Fibroblast of skin of right biceps (primary cell): ENCODE data around the gene SLC22A7.

ENCODE experiments used
- DNase-seq: peaks from one replicate; pipeline ENCODE4 v3.0.0-alpha.2; 2013

The SLC22A7 gene

GRCh38 chr6:43267619-43268354 lies 30.3 kb upstream of the SLC22A7 start:
- no peak for DNase-seq

DNA sequence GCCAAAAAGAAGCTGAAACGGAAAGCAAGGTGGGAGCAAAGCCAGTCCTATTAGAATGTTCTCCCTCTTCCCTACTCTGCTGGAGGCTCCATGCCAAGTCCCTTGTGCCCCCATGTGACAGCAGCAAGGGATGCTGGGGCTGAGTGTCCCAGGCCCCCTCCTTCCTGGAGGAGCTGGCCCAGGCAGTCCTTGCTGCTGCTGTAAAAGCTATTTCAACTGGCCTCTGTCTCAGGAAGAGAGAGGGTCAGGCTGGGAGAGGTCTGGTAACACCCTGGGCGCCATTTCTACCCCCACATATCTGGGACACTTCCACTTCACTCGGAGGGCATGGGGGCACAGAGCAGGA lies 29.7 kb upstream of the SLC22A7 start:
- DNase-seq, result no peak

DNA sequence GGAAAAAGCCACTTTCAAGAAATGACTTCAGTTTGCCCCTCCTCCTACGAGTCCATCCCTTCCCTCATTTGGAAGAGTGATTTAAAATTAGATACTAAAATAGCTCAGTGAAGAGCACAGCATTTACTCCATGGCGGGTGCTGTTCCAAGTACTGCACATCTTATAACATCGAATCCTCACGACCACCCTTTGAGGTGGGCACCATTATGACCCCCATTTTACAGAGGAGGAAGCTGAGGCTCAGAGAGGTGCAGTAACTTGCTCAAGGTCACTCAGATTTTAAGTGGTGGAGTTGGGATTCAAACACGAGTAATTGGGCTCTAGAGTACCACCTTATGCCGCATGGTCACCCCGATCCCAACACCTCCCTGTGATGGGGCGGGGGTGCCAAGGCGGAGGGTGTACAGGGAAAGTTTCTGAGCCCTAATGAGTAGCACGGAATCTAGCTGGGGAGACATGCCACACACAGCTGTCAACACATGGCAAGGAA lies 29.2 kb upstream of the SLC22A7 start:
- DNase-seq, result peak; percentile 22

DNA sequence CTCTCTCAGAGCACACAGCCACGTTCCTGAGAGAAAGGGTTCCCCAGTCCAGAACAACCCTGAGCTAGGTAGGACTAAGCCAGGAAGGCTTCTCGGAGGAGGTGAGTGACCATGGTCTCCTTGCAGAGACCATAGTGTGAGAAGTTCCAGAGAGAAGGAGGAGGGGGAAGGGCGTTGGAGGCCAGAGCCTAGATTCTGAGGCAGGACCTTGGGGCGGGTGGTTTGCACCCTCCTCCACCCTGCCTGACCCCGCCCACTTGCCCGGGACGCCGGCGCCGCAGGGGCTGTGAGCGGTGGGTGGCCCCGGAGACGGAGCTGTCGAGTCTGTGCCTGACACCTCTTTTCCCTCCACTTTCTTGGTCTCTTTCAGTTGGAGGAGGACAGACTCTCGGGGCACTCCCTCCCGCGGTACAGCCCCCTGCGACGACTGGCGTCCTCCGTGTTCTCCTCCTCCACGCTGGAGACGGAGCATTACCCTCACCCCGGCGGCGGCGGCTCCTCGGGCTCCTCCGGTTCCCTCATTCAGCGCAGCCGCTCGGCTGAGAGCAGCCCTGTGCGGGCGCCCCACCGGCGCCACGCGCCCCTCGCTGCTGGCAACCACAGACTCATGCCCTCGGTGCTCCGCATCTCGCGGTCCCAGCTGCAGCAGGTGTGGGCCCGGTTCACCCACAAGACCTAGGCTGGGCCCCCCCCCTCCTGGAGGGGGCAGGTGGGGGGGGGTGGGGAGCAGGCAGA lies 28.6 kb upstream of the SLC22A7 start:
- DNase-seq, result peak; percentile 33

DNA sequence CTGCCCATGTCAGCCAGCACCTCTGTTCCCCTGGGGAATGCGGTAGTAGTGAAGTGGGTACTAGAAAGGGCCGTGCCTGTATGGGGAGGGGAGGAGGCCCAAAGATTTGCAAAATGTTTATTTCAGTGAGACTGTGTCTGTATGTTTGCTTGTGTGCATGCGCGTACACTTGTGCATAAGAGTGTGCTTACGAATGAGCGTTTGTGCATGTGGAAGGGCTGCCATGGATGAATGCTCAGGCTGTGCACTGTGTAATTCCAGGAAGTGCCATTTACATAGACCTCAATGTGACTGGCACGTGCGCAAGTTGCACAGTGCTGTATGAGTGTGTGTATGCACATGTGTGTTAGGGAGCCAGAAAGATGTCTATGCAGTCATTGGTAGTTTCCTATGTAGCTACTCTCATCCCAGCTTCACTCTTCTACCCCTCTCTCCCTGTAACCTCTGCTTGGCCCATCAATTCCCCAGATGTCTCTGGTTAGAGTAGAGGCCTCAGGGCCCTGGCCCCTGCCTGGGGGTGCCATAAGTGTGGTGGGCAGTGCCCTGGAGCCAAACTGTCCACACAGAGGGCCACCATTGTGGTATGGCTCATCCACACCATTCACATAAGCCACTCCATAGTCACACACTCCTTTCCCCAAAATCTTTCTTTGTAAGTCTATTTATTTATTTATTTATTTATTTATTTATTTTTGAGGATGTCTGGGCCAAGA lies 26.8 kb upstream of the SLC22A7 start:
- no peak for DNase-seq

- no peak for DNase-seq
Observed at GRCh38 chr6:43271944-43272343, 26.1 kb upstream of the SLC22A7 start.

- no peak for DNase-seq
Observed at GRCh38 chr6:43273707-43274106, 24.4 kb upstream of the SLC22A7 start.

- no peak for DNase-seq
Observed at GRCh38 chr6:43274127-43274915, 23.7 kb upstream of the SLC22A7 start.

GRCh38 chr6:43274916-43275597 lies 23.0 kb upstream of the SLC22A7 start:
- no peak for DNase-seq

- DNase-seq, result no peak
Observed at GRCh38 chr6:43275801-43276576, 22.1 kb upstream of the SLC22A7 start.

- no peak for DNase-seq
Observed at GRCh38 chr6:43276577-43277305, 21.3 kb upstream of the SLC22A7 start.

DNA sequence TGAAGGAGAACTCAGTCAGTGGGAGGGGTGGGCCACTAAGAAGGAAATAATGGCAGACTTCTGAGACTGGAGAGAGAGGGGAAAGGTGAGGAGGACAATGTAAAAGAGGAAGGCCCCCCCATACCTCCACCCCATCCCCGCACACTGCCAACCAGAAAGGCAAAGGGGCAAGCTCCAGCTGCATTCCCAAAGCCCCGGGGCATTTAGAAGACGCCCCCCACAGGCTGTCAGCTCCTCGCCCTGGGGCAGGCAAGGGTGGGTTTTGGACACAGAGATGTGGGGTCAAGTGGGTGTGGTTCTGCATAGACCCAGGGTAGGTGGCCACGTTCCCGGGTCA lies 20.8 kb upstream of the SLC22A7 start:
- DNase-seq, result no peak

DNA sequence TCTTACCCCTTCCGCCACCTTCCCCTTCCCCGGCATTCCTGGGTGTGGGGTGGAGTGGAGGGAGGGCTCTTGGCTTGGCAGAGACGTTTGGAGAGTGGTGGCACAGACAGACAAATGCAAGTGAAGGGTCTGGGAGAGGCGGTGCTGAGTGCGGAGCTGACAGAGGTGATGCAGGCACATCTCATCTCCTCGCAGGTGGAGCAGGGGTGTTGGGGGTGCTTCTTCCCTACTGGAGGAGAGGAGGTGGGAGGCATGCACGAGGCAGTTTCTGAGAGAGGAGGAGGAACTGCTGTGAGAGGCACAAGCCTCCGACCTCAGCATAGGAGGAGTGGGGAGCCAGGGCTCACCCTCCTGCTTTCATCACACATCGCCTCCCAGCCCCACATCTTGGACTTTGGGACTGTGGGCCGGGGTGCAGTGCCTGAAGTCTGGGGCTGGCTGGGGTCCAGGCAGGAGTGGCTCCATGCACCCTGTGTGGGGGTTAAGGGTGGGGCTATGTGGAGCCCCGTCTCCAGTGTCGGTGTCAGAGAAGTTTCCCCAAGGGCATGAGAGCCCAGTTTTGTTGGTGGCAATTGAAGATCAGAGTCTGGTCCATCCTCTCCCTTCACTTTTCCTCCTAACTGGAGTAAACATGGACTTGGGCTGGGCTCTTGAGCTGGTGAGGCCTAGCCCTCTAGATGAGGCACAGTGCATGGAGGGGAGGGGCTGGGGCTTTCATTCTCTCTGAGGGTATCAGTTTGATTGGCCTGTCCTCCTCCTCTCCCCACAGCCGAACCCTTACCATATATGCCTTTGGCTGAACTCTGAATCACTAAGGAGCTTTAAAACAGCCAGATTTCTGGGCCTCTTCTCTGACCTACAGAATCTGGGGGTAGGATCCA lies 20.2 kb upstream of the SLC22A7 start:
- peak; percentile 57 for DNase-seq

DNA sequence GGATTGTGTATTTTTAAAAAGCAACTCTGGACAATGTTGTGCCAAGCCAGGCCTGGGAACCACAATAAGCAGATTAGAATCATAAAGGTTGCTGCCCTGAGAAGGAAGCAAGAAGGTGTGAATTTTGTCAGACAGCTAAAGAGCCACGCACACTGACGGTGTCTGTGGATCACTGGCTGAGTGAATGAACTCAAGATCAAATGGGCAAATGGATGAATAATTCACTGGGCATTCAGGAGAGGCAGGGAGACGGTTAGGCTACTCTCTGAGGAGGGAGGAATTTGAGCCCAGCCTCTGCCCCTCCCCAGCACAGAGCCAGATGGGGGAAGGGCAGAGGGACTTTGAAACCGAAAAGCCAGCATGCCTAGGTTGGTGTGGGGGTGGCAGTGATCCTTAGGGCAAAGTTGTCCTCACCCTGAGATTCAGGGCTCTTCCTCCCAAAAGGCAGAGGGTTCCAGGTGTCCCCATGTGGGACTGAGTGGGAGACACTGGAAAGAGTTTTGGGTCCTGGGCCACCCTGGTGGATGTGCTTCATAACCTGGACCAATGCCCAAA lies 19.5 kb upstream of the SLC22A7 start:
- peak; percentile 75 for DNase-seq

DNA sequence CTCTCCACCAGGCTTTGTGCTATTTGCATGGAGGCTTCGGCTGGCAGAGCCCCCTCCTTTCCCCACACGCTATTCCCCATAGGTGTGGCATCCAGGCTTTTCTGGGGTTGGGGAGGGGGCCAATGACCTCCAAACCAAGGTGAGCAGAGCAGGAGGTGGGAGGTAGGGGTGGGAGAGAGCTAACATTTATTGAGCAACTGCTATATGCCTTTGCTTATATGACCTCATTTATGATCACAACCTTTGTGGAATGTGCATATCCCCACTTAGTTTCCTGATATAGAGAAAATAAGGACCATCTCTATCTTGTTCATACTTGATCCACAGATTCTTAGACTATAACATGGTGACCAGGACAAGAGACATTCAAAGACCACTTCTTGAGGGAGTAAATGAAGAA lies 17.8 kb upstream of the SLC22A7 start:
- no peak for DNase-seq

DNA sequence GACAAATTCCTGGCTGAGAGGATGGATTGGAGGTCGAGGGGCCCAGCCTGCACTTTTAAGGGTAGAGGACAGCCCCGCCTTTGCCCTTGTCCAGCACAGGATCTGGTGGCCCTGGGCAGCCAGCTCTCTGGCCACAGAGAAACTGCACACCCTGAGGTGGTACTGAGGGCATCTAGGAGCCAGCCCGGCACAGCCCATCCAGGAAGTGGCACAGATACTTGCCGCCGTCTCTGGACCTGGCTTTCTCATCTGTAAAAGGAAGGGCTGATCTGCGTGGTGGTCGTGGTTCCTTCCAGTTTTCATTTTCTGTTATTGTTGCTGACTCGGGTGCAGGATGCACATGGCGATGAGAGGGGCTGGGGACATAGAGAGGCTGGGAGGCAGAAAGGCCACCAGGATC lies 16.0 kb upstream of the SLC22A7 start:
- DNase-seq, result no peak

DNA sequence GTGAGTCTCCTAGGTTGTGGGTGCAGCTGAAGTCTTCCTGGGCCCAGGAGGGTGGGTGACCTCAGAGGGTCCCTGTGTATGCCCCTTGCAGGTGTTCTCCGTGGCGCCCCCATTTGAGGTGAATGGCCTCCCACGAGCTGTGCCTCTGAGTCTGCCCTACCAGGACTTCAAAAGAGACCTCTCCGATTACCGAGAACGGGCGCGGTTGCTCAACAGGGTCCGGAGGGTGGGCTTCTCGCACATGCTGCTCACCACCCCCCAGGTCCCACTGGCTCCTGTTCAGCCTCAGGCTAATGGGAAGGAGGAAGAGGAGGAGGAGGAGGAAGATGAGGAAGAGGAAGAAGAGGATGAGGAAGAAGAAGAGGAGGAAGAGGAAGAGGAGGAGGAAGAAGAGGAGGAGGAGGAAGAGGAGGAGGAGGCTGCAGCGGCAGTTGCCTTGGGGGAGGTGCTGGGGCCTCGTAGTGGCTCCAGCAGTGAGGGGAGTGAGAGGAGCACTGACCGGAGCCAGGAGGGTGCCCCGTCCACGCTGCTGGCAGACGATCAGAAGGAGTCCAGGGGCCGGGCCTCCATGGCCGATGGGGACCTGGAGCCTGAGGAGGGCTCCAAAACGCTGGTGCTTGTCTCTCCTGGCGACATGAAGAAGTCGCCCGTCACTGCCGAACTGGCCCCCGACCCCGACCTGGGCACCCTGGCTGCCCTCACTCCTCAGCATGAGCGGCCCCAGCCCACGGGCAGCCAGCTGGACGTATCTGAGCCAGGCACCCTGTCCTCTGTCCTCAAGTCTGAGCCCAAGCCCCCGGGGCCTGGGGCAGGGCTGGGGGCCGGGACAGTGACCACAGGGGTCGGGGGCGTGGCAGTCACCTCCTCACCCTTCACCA lies 15.2 kb upstream of the SLC22A7 start:
- no peak for DNase-seq

DNA sequence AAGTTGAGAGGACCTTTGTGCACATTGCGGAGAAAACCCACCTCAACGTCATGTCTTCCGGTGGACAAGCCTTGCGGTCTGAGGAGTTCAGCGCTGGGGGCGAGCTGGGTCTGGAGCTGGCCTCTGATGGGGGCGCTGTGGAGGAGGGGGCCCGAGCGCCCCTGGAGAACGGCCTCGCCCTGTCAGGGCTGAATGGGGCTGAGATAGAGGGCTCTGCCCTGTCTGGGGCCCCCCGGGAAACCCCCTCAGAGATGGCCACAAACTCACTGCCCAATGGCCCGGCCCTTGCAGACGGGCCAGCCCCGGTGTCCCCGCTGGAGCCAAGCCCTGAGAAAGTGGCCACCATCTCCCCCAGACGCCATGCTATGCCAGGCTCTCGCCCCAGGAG lies 14.6 kb upstream of the SLC22A7 start:
- DNase-seq, result no peak

GRCh38 chr6:43283905-43284304 lies 14.2 kb upstream of the SLC22A7 start:
- no peak for DNase-seq
